Esophagus squamous epithelium (tissue), 5 donors: ENCODE data around the gene CYP2W1. TPM values are rescaled to one million over a fixed set of nuclear protein-coding genes. Genes with fewer than 3 reads are reported as not detected.
"Not testable (repeated sequence)": the region's sequence is repeated elsewhere in the genome, so short reads cannot be mapped to it uniquely, and the experiment has no call there.

ENCODE experiments used
- DNase-seq: peaks from one replicate; lab custom pipeline; 2025; lab: John Stamatoyannopoulos, UW
- H3K27ac ChIP-seq, 4 donors: fragments of 200-600 bp; sonication (generic); one replicate each; pipeline ENCODE4 v1.5.1; 2016 to 2019; ENCODE audit warnings: mild to moderate bottlenecking in 1 of 4
- H3K27me3 ChIP-seq, 4 donors: fragments of 200-600 bp; sonication (generic); 1 replicate in 3 of 4; 2 replicates in 1 of 4; pipeline versions ENCODE4 v1.5.1 to v1.6.0; 2017 to 2021; ENCODE audit warnings: antibody characterized with exemption in 1 of 4
- H3K36me3 ChIP-seq, 3 donors: fragments of 200-600 bp; sonication (generic); one replicate each; pipeline ENCODE4 v1.5.1; 2016 to 2019
- H3K4me1 ChIP-seq, 3 donors: fragments of 200-600 bp; sonication (generic); one replicate each; pipeline ENCODE4 v1.5.1; 2017 to 2019
- H3K4me3 ChIP-seq, 4 donors: fragments of 200-600 bp; sonication (generic); 1 replicate in 3 of 4; 2 replicates in 1 of 4; pipeline ENCODE4 v1.5.1; 2016 to 2019; ENCODE audit warnings: mild to moderate bottlenecking in 2 of 4, moderate library complexity in 1 of 4
- H3K9me3 ChIP-seq, 3 donors: fragments of 200-600 bp; sonication (generic); one replicate each; pipeline ENCODE4 v1.5.1; 2016 to 2019
- POLR2A ChIP-seq, 4 donors: fragments of 450-650 bp; IDR thresholded peaks; one replicate each; pipeline ENCODE4 v1.6.1; 2017; ENCODE audit warnings: antibody characterized with exemption in 4 of 4, mild to moderate bottlenecking in 4 of 4, moderate library complexity in 3 of 4
- WGBS, 2 donors: methylation state at CpG; one replicate each; pipeline ENCODE4 v1.1.5; 2018; 5-methylcytosine and 5-hydroxymethylcytosine counted together
- intact Hi-C: fragments of 100-400 bp; cut with DNase I; formaldehyde crosslinking; loops from one replicate; pipeline ENCODE4 v1.15.0; 2022
- total RNA-seq, 4 donors: library from RNA; depleted of rRNA; stranded (reverse); fragments of >200 nt; gene quantifications; one replicate each; pipeline ENCODE4 v1.1.0, GENCODE V29; 2016
- TF ChIP-seq, protein P1 (sequence below), 6 experiments: fragments of 450-650 bp in 4 of 6; fragments of 200-600 bp in 2 of 6; sonication (generic) in 2 of 6; IDR thresholded peaks; one replicate each; pipeline ENCODE4 v1.5.1; 2016 to 2019; ENCODE audit warnings: antibody characterized with exemption in 6 of 6, mild to moderate bottlenecking in 4 of 6, moderate library complexity in 4 of 6
- donor health status: DM: yes; HTN: yes; CAD: no.

Gene CYP2W1
- total RNA-seq, 4 donors from 2014 or later, result 0.76 TPM; not detected in 3

DNA sequence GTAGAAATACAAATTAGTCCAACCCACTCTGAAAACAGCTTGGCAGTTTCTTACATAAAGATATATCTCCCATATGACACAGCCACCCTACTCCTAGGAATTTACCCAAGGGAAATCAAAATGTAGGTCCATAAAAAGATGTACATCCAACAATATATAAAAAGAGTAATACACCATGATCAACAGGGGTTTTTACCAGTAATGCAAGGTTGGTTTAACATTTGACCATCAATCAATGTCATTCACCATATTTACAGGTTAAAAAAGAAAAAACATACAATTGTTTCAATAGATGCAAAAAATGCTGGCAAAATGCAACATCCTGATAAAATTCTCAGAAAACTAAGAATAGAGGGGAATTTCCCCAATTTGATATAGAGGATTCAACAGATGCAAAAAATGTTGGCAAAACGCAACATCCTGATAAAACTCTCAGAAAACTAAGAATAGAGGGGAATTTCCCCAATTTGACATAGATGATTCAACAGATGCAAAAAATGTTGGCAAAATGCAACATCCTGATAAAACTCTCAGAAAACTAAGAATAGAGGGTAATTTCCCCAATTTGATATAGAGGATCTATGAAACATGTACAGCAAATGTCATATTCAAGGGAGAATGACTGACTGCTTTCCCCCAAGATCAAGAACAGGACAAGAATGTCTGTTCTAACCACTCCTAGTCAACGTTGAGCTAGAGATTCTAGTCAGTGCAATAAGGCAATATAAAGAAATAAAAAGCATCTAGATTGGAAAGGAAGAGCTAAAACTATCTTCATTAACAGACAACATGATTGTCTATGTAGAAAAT is 42.2 kb upstream of the CYP2W1 start:
- Histone ChIP-seq H3K27ac (no peak overlapping the region), H3K4me3 (no peak overlapping the region), H3K36me3 (peaks cover 0 to 4% (median 0%) of the 10 kb centered on the region in 3 donors), H3K4me1 (peaks cover 5 to 21% (median 9%) of the 10 kb centered on the region in 3 donors), H3K27me3 (no peaks in the 10 kb centered on the region), H3K9me3 (peaks cover 0 to 4% (median 0%) of the 10 kb centered on the region in 3 donors)
- TF ChIP-seq, protein P1, sequence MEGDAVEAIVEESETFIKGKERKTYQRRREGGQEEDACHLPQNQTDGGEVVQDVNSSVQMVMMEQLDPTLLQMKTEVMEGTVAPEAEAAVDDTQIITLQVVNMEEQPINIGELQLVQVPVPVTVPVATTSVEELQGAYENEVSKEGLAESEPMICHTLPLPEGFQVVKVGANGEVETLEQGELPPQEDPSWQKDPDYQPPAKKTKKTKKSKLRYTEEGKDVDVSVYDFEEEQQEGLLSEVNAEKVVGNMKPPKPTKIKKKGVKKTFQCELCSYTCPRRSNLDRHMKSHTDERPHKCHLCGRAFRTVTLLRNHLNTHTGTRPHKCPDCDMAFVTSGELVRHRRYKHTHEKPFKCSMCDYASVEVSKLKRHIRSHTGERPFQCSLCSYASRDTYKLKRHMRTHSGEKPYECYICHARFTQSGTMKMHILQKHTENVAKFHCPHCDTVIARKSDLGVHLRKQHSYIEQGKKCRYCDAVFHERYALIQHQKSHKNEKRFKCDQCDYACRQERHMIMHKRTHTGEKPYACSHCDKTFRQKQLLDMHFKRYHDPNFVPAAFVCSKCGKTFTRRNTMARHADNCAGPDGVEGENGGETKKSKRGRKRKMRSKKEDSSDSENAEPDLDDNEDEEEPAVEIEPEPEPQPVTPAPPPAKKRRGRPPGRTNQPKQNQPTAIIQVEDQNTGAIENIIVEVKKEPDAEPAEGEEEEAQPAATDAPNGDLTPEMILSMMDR (IDR thresholded peaks at IDR 0.05), result no peak
- no peak for TF ChIP-seq POLR2A (IDR thresholded peaks at IDR 0.05)
- WGBS, 2 donors, result 20 to 35% methylated on average over 2 of the region's 2 CpGs
- intact Hi-C loops, result no loop called here
- no peak for DNase-seq

DNA sequence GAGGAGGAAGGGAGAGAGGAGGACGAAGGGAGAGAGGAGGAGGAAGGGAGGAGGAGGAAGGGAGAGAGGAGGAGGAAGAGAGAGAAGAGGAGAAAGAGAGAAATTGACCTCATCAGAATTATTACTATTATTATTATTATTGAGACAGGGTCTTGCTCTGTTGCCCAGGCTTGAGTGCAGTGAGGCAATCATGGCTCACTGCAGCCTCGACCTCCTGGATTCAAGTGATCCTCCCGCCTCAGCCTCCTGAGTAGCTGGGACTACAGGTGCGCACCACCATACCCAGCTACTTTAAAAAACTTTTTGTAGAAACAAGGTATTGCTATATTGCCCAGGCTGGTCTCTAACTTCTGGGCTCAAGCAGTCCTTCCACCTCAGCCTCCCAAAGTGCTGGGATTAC is 39.2 kb upstream of the CYP2W1 start:
- intact Hi-C loops, result loop anchor here (2.0 kb wide), 1 partner anchor 31 kb away; no protein-coding TSS in a partner anchor
- not testable (repeated sequence) for H3K9me3 ChIP-seq, DNase-seq, H3K27me3 ChIP-seq, H3K36me3 ChIP-seq, H3K4me3 ChIP-seq, H3K27ac ChIP-seq
- peaks cover 14 to 25% (median 14%) of the 10 kb centered on the region in 3 donors for H3K4me1 ChIP-seq
- WGBS, 2 donors, result 88 to 93% methylated on average over 3 to 4 of the region's 4 CpGs

DNA sequence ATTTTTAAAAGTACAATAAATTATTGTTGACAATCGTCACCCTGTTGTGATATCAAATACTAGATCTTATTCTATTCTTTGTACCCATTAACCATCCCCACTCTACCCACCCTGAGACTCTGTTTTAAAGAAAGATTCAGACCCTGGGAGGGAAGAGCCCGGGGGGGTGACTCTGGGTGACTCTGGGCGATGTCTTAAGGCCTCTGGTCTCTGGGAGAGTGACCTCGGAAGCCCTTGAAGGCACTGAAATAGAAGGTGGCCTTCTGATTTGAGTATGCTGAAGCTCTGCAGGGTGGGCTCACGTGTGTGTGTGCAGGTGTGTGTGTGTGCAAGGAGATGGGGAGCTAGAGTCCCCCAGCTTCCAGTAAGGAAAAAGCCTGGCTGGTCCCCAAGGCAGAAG is 38.2 kb upstream of the CYP2W1 start:
- peaks cover 14 to 27% (median 14%) of the 10 kb centered on the region in 3 donors for H3K4me1 ChIP-seq
- H3K27me3 ChIP-seq, result no peaks in the 10 kb centered on the region
- TF ChIP-seq, protein P1 (IDR thresholded peaks at IDR 0.05), result no peak
- no peak for TF ChIP-seq POLR2A (IDR thresholded peaks at IDR 0.05)
- H3K36me3 ChIP-seq, result no peaks in the 10 kb centered on the region
- peak overlapping the region; percentile 77 to 89 (median 84) for H3K27ac ChIP-seq
- H3K4me3 ChIP-seq, result peak overlapping the region in 3 of 4 donors; percentile 28 to 49 (median 32)
- peaks cover 0 to 4% (median 0%) of the 10 kb centered on the region in 3 donors for H3K9me3 ChIP-seq
- 67 to 83% methylated on average over 3 of the region's 5 CpGs for WGBS, 2 donors
- intact Hi-C loops, result loop anchor here (2.0 kb wide), 1 partner anchor 32 kb away; no protein-coding TSS in a partner anchor
- no peak for DNase-seq

DNA sequence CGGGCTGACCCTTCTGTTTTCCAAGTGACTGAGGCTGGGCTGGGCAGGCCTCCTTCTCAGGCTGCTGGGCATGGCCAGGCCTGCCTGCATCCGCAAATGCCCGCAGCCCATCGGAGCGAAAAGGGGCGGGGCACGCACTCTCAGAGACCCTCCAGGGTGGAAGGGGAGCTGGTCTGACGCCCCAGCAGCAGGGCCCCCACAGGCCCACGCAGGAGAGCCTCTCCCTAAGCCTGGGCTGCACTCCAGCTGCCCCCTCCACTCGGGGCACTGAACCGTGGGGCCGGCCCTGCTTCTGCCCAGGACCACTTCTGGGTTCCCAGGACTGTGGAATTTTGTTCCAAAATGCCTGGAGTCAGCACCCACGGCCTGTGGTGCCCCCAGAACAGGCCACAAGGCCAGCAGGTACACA is 37.8 kb upstream of the CYP2W1 start:
- DNase-seq, result no peak
- H3K36me3 ChIP-seq, result no peaks in the 10 kb centered on the region
- H3K4me1 ChIP-seq, result peaks cover 14 to 30% (median 14%) of the 10 kb centered on the region in 3 donors
- peak overlapping the region; percentile 77 to 89 (median 84) for H3K27ac ChIP-seq
- peak overlapping the region; percentile 2 to 49 (median 30) for H3K4me3 ChIP-seq
- no CpG with 5 or more reads among the region's 13 CpGs for WGBS, 2 donors
- no peaks in the 10 kb centered on the region for H3K27me3 ChIP-seq
- no peak for TF ChIP-seq POLR2A (IDR thresholded peaks at IDR 0.05)
- TF ChIP-seq, protein P1 (IDR thresholded peaks at IDR 0.05), result peak in 1 of 6 experiments; percentile 7
- intact Hi-C loops, result loop anchor here (2.0 kb wide), 1 partner anchor 32 kb away; no protein-coding TSS in a partner anchor
- H3K9me3 ChIP-seq, result peaks cover 0 to 4% (median 0%) of the 10 kb centered on the region in 3 donors

DNA sequence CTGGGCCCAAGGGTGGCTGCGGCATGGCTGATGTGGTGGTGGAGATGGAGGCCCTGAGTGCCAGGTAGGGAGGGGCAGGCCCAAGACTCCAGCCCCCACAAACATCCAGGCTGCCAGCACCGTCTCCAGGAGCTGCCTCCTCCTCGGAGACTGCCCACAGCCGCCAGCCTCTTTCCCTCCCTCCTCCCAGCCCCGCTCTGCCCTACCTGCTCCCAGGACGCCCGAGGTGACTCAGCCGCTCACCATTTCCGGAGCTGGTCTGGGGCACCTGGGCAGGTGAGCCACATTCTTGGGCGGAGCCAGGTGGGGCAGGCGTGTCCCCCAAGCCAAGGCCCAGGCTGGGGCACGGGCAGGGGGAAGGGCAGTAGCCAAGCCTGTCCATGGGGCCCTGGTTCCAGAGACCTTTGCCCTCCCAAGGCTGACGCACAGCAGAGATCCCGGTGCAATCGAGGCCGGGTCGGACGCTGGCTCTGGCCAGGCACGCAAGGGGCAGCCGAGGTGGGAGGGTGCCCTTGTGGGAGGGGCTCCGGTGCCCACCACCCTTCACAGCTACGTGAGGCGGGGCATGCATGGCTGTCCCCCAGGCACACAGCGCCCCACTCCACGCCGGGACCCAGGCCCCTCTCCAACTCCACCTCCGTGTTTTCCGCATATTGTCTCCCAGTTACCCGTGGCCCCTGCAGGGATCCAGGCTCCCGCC is 37.3 kb upstream of the CYP2W1 start:
- H3K27me3 ChIP-seq, result no peaks in the 10 kb centered on the region
- H3K27ac ChIP-seq, result peak overlapping the region; percentile 77 to 89 (median 84)
- DNase-seq, result no peak
- H3K4me1 ChIP-seq, result peaks cover 14 to 30% (median 14%) of the 10 kb centered on the region in 3 donors
- peak overlapping the region; percentile 2 to 49 (median 30) for H3K4me3 ChIP-seq
- peaks cover 0 to 4% (median 0%) of the 10 kb centered on the region in 3 donors for H3K9me3 ChIP-seq
- WGBS, 2 donors, result 20 to 64% methylated on average over 1 to 8 of the region's 30 CpGs
- H3K36me3 ChIP-seq, result no peaks in the 10 kb centered on the region
- intact Hi-C loops, result loop anchor here (2.0 kb wide), 1 partner anchor 33 kb away; no protein-coding TSS in a partner anchor
- TF ChIP-seq, protein P1 (IDR thresholded peaks at IDR 0.05), result no peak
- TF ChIP-seq POLR2A (IDR thresholded peaks at IDR 0.05), result peak in 3 of 4 donors; percentile 39 to 47 (median 47)
